ENCODE measurements around the gene VTN.
A peak's percentile ranks its signal among the peaks of the same experiment; 100 is the strongest.
"Not testable (repeated sequence)": the region's sequence is repeated elsewhere in the genome, so short reads cannot be mapped to it uniquely, and the experiment has no call there.

The VTN gene

DNA sequence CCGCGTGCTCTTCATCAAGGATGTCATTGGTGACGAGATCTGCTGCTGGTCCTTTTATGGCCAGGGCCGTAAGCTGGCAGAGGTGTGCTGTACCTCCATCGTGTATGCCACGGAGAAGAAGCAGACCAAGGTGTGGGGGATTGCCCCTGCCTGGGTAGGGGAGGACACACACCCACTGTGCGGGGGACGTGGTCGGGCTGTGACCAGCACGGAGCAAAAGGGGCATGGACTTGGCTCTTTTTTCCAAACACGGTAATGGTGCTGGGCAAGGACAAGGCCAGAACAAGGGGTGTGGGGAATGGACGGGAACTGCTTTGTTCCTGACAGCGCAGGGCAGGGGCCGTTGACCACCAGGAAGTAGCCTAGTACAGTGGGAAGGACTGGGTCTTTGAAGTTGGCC, 27.8 kb downstream of the VTN start:
- DNase-seq (ENCODE audit: low spot score): no peak

DNA sequence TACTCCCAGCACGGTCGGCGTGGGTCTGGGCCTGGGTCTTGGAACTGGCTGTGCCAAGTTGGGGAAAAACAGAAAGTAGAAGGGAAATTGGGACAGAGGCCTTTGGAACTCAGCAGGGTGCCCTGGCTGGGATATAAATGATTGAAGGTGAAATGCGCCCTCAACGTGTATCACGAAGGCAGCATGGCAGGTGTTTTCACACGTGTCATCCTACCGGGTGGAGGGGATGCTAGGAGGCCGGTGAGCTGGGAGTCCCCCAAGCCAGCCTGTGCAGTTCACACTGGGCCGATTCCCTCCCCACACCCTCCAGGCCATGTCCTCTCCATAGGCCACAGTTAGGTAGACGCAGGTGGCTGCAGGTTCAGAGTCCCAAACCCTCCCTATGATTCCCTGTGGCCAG, 28.6 kb downstream of the VTN start:
- DNase-seq (ENCODE audit: low spot score): no peak

DNA sequence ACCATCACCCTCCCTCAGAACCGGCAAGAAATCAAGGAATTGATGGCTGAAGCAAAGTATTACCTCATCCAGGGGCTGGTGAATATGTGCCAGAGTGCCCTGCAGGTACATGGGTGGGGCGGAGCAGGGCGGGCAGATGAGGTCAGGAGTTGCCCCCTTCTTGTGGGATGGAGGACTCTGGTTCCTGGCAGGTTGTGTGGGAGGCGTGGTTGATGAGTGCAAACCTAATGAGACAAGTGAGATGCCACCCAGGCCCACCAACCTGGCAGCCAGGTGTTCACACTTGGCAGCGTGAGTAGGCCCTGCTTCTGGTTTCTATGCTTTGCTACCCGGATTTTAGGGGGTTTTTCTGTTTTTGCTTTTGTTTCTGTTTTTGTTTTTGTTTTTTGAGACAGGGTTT, 29.7 kb downstream of the VTN start:
- DNase-seq (ENCODE audit: low spot score): no peak

DNA sequence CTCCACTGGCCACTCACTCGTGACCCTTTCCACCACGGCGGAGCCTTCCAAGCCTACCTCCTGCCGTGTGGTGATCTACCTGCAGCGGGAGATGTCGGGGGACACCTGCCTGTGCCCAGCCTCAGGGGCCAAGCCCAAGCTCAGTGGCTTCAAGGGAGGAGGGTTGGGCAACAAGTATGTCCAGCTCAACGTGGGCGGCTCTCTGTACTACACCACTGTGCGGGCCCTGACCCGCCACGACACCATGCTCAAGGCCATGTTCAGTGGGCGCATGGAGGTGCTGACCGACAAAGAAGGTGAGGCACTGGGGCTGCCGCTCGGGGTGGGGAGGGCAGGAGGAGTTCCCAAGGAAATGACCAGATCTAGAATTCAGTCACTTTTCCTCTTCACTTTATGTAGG, 30.7 kb downstream of the VTN start:
- DNase-seq (ENCODE audit: low spot score): no peak

DNA sequence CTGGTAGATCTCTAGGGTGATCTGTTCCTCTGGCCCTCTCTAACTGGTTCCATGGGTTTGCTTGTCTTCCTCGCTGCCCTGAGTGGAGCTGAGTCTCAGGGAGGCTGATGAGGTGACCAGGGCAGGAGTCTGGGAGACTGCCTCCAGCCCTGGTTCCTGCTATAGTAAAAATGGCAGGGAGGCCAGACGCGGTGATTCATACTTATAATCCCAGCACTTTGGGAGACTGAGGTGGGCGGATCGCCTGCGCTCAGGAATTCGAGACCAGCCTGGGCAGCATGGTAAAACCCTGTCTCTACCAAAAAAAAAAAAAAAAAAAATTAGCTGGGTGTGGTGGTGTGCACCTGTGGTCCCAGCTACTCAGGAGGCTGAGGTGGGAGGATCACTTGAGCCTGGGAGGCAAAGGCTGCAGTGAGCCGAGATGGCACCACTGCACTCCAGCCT, 31.3 kb downstream of the VTN start:
- DNase-seq (ENCODE audit: low spot score): not testable (repeated sequence)

DNA sequence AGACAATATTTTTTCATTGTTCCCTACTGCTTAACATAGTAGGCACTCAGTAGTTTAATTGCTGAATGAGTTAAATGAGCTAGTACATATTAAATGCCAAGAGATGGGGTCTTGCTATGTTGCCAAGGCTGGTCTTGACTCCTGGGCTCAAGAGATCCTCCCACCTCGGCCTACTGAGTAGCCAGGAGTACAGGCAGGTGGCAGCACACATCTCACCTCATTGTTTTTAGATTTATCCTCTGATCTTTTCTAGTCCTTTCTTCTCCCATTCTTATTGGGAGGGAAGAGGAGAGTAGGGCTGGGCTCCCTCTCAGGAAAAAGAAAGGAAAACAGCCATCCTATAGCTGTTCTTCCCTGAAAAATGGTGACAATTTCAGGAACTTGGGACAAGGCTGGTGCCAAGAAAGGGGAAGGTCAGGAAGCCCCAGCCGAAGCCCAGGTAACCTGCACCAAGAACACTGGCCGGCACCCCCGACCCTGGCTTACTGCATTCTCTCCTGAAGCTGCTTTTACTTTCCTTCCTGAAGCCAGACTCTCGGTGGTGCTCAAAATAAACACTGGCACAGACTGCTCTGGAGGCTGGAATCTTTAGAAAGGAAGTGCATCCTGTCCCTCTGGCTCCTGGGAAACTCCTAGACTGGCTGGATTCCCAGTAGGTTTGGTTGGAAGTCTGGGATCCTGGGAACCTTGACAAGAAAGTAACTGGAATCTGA, 31.9 kb downstream of the VTN start:
- no peak for DNase-seq (ENCODE audit: low spot score)

DNA sequence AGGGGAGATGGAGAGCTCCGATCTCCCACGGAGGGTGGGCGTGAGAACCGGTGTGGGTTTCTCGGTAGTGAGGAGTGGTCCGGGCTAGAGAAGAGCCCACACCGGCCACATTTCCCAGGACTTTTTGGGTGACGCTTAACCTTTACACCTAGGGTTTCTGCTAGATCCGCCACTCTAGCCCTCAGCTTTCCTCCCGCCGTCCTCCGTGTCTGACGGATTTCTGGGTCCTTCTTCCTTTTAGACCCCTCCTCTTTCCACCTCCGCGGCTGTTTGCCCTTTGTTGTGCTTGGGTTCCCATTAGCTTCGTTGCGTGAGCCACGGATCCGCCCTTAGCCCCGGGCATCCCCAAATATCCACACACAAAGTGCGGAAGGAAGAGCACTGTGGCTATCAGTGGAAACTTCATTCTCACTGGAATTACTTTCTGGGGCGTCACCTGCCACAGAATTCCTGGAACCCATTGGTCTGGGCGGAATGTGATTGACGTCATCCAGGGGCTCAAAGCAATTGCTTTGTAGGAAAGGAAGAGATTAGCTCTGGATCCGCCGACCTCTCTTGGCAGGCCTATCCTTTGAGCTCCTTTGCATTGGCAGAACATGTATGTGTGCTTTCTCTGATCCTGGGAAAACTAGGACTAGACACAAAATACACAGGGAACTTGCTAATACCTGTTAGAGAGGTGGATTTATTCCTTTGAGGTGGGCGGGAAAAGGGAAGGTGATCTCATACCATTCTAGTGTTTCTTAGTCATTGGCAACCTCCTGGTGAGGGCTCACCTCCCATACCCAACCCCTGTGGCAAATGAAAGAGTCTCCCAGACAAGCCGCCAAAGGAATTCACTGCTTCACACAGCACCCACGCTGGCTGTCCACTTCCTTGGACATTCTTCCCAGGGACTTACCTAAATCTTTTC, 33.9 kb downstream of the VTN start:
- DNase-seq (ENCODE audit: low spot score): peak; percentile 18

DNA sequence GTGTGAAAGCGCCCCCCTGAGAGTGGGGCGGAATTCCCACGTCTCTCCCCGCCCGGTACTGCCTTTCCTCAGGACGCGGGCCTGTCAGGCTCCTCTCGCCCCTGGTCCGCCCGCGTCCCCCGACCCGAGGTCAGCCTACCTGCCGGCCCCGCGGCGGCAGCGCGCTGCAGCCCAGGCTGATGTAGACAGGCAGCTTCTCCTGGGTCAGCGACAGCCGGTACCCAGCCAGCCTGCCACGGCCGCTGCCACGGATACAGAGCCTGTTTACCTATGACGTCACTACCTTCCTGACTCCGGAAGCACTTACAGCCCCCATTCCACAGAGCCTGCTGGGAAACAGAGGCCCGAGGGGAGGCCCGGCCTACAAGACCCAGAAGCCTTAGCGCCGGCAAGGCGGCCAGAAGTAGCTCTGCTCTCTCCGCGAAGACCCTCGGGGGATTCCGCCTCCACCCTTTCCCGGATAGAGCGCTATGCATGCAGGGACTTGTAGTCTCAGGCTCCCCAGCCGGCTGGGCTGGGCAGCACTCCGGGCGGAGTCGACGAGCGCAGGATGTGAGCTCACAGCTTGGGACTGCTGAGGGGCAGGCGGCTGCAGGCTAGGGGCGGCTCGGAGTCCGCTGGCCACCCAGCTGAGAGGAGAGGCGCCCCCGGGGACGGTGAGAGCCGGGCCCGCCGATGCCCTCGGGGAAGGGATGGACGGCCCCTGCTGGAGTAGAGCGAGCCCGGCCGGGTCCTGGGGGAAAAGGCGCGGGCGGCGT, 34.7 kb downstream of the VTN start, which contains the start of the genes IFT20 and TNFAIP1:
IFT20 (minus strand) TSS at position 272 of the 758 bp plus-strand sequence. CDS start 3,487 bp downstream, outside the sequence.
TNFAIP1 (plus strand) TSS at position 561 of the 758 bp plus-strand sequence. CDS start 3,761 bp downstream, outside the sequence.
- DNase-seq (ENCODE audit: low spot score): peak; percentile 100

DNA sequence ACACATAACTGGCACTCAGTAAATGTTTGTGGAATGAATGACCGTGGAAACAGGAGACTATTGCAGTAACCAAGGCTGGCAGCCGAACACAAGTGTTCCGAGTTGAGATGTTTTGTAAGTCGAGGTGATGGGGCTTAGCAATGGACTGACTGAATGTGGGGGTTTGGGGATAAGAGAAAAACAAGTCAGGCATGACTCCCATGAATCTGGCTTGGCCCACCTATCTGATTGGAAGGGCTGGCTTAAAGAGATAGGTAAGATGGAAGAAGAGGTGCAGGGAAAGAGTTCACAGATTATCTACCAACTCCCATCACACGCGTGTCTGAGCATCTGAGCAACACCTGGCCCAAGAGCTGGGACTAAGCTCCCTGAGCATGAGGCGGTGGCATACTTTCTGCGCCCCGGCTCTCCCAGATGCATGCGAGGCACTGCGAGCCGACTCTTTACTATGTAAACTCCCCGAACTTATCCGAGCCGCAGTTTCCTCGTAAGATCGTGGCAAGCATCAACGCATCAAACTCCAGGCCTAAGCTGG, 35.4 kb downstream of the VTN start:
- DNase-seq (ENCODE audit: low spot score): no peak

DNA sequence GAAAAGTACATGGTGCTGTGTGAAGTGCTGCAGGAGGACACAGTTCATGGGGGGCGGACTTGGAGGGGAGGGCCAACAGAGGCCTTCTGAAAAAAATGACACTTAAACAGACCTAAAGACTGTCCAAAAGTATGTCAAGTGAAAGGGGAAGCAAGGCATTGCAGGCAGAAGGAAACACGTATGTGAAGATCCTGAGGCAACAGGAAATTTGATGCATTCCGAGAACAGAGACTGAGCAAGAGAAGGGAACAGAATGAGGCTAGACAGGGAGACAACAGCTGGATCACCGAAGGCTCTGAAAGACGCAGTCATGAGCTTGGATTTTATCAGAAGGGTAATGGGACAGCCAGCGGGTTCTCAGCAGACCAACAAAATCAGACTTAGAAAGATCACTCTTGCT, 35.9 kb downstream of the VTN start:
- no peak for DNase-seq (ENCODE audit: low spot score)

DNA sequence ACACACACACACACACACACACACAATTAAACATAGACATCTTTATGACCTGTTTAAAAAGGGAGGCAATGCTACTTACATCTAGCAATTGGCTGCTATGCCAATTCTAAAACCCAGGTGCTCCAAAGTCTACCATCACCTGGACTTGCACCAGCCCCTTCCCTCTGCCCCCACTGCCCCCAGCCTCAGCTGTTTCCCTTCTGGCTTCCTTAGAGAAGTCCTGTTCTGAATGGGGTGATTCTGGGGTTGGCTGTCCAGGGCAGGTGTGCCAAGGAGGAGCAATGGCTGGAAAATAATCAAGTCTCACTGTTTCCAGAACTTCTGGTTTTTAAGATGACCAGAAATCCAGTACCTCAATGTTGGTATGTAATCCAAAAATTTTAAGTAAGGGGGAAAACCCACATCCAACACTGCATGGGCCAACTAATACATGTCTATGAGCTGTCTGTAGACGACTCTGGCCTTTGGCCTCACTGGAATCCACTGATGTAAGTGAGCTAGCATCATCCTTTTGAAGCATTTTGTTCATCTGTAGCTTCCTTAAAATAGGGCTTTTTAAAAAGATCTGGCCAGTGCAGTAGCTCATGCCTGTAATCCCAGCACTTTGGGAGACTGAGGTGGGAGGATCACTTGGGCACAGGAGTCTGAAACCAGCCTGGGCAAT, 36.9 kb downstream of the VTN start:
- no peak for DNase-seq (ENCODE audit: low spot score)

DNA sequence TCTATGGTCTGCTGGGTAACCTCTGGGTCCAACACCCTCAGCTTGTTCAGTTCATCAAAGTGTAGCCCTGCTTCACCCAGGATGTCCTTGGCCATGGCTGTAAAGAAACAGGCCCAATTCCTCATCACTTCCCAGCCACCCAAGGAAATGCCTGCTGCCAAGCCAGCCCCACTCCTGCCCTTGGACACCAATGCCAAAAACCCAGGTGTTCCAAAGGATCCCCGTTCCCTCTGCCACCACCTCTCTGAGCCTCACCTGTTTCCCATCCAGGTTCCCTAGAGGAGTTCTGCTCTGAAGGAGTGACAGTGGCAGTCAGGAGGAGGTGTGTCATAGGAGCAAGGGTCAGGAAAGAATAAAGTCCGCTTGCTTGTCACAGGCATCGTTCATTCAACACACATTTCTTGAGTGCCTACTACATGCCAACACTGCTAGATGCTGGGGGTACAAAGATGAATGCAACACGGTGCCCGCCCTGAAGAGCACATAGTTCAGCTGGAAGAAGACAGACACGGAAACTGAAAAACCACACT, 38.2 kb downstream of the VTN start:
- no peak for DNase-seq (ENCODE audit: low spot score)

DNA sequence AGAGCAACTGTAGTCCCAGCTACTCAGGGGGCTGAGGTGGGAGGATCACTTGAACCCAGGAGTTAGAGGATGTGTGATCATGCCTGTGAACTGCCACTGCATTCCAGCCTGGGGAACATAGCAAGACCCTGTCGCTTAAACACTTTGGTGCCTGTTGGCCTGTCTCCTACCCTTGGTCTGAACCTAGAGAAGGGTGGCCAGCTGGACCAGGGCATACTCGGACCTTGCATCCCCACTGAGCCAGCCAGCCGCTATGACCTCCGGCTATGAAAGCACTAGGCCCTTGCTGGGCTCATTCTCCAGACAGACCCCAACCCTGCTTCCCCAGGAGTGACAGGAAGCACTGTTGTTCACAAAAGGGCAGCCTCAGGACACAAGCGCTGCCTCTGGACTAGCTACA, 39.4 kb downstream of the VTN start:
- DNase-seq (ENCODE audit: low spot score): no peak

DNA sequence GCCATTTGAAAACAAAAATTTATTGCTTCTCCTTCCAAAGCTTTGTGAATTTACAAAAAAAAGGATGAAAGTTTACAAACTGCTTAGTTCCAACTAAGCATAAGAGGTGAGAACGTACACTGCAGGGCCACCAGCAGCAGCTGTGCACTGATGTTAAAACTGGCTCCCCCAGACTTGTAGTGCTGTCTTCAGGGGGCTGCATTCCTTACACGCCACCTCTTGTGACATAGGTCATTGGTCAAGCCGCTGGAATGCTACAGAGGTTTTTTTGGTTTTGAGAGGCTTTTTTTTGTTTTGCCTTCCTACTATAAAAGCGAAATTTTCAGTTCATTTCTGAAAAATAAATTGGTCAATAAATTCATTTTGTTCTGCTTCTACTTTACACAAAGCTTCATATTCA, 41.8 kb downstream of the VTN start:
- no peak for DNase-seq (ENCODE audit: low spot score)

DNA sequence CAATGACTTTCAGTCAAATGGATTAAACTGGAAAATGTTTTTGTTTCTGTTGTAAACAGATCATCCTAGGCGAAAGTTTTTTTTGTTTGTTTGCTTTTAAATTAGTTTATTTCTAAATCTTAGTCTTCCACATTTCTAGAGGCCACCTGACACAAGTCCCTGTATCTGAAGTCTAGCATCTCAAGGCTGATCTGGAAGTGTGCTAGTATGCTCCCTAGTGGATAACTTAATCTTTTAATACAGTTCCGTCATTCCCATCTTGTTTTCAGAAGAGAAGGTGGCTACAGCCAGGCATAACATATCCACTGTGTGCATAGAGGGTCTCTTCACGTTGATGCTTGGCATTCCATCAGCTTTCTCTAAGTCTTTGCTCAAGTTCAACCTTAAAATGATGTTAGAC, 42.4 kb downstream of the VTN start:
- no peak for DNase-seq (ENCODE audit: low spot score)

DNA sequence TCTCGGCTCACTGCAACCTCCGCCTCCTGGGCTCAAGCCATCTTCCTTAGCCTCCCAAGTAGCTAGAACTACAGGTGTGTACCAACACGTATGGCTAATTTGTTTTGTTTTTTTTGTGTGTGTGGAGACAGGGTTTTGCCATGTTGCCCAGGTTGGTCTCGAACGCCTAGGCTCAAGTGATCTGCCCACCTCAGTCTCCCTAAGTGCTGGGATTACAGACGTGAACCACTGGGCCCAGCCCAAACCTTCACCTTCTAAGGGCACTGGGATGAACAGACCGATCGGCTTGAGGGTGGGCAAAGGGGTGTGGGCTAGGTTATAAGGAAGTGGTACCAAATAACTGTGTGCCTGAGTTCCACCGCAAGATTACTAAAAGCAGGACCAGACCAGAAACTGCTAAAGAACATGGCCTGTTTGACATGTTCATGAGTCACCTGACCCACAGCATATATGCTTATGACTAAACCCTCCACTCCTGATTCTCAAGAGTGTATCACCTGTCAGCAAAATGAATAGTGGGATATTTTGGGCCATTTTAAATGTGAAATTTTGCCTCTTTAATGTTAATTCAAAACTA, 43.0 kb downstream of the VTN start:
- no peak for DNase-seq (ENCODE audit: low spot score)

DNA sequence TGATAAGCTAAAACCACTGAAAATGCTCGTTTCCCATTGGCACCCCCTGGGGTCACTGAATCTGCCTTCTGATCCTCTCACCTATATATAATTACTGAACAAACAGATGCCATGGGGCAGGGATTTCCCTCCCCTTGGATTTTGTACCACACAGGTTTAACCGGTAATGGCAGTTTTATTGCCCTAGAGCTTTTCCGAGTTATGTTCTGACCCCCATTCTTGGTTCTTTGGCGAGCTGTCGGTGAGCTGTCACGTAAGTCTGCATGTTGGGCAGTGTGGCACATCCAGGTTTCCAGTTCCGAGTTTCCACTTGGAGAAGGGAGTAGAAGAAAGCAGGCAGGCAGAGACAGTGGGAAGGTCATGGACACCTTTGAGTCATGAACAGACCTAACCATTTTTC, 44.0 kb downstream of the VTN start:
- DNase-seq (ENCODE audit: low spot score): no peak

DNA sequence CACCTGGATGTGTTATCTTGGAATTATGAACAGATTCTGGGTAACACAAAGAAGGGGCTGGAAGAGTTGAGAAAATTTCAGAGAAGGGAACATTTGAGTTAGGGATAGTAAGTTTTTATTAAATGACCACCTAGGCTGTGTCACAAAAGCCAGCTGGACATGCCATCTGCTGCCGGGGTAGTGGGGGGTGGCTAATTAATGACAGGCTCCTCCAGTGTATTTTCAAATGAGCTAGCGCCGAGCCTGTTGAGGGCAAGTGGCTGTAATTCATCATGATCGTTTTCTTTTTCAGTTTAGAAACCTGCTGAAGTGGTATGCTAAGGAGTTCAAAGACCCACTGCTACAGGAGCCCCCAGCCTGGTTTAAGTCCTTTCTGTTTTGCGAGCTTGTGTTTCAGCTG, 44.9 kb downstream of the VTN start:
- DNase-seq (ENCODE audit: low spot score): no peak

DNA sequence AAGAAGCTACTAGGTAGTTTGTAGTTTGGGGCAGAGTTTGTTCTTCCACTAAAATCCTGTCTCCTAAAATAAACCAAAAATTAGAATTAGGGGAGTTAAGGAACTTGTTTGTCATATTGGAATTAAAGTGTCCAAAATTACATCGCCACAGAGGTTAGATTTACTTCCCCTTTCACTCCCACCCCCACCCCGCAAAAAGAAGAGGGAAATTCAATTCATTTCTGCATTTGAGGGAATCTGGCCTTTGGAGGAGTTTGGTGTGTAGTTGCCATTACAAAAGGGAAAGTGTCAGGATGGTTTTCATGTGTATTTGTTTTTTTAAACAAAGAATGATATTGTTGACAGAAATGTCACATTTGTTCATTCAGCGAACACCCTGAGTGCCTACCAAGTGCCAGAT, 45.3 kb downstream of the VTN start:
- DNase-seq (ENCODE audit: low spot score): no peak

DNA sequence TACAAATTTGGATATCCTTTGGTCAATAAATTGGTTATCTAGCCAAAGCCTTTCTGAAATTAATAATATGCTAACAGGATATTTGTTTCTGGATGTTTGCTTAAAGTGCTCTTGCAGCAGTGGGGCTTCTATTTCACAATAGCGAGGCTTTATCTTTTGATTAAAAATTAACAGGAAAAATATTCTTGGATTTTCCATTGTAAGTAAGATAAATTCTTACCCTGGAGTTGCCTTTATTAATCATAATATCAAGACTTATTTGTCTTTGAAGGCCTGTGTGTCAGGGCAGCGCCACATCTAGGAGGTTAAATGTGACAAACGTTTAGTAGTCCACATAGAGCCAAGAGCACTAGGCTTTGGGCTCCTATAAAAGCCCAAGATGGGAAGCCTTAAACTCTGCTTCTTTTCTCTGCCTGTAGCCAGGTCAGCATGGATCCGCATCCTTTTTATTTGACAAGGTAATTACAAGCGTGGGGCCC, 45.8 kb downstream of the VTN start:
- no peak for DNase-seq (ENCODE audit: low spot score)

All from globus pallidus (tissue), 1 donor.